ENCODE measurements around the gene WNT9A.

GRCh38 chr1:227934476-227935313 lies 13.0 kb downstream of the WNT9A start:
- no peak for TF ChIP-seq CTCF (IDR thresholded peaks at IDR 0.05; ENCODE audit: poor library complexity, severe bottlenecking)
- TF ChIP-seq EP300 (conservative IDR thresholded peaks at IDR 0.05; ENCODE audit: poor library complexity, severe bottlenecking), result no peak
- TF ChIP-seq POLR2AphosphoS5 (IDR thresholded peaks at IDR 0.05), result no peak
- no peak for TF ChIP-seq EZH2 (IDR thresholded peaks at IDR 0.05; ENCODE audit: borderline replicate concordance, insufficient read depth, low read length, poor library complexity, severe bottlenecking)
- TF ChIP-seq SMC3 (conservative IDR thresholded peaks at IDR 0.05; ENCODE audit: poor library complexity), result no peak
- no peak for TF ChIP-seq TAF1 (IDR thresholded peaks at IDR 0.05; ENCODE audit: low read depth)
- no peak for TF ChIP-seq RAD21 (conservative IDR thresholded peaks at IDR 0.05)

All from neural cell (in vitro differentiated cells).